ENCODE results near the gene ASAP2. TPM values are rescaled to one million over a fixed set of nuclear protein-coding genes. Genes with fewer than 3 reads are reported as not detected.

ASAP2 gene
- total RNA-seq, 1 experiment from 2014 or later: 14.3 TPM

DNA sequence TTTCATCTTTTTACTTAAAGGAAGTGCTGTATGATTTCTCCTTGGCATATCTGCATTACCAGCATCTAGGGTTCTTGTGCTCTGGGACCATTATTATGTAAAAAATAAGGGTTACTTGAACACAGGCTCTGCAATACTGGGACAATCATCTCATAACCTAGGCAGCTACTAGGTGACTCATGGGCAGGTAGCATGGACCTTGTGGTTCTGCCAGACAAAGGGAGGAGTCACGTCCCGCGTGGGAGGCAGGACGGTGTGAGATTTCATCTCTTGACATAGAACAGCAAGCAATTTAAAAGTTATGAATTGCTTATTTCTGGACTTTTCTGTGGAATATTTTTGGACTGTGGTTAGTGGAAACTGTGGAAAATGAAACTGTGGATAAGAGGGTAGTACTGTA, 34.1 kb downstream of the ASAP2 start:
- Mint-ChIP-seq H3K36me3 (no peaks in the 10 kb centered on the region), H3K9me3 (no peaks in the 10 kb centered on the region), H3K4me1 (peaks cover 17% of the 10 kb centered on the region), H3K4me3 (no peak overlapping the region), H3K27ac (no peak overlapping the region), H3K27me3 (ENCODE audit: low read depth) (no peaks in the 10 kb centered on the region)
- POLR2A ChIA-PET: no interaction called here
- DNase-seq (ENCODE audit: low spot score) (no peak), ATAC-seq (no peak)
- CTCF ChIA-PET: no interaction called here
- no peak for TF ChIP-seq ZBTB21 (CRISPR knock-in tag; IDR thresholded peaks at IDR 0.05; ENCODE audit: borderline replicate concordance)
- TF ChIP-seq, protein P1, sequence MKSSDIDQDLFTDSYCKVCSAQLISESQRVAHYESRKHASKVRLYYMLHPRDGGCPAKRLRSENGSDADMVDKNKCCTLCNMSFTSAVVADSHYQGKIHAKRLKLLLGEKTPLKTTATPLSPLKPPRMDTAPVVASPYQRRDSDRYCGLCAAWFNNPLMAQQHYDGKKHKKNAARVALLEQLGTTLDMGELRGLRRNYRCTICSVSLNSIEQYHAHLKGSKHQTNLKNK (CRISPR knock-in tag; IDR thresholded peaks at IDR 0.05): no peak
- TF ChIP-seq CREB1 (CRISPR knock-in tag; IDR thresholded peaks at IDR 0.05): no peak
- TF ChIP-seq NR2C2 (CRISPR knock-in tag; IDR thresholded peaks at IDR 0.05): no peak
- TF ChIP-seq GTF2I (CRISPR knock-in tag; conservative IDR thresholded peaks at IDR 0.05): no peak
- no peak for TF ChIP-seq OVOL2 (CRISPR knock-in tag; IDR thresholded peaks at IDR 0.05; ENCODE audit: borderline replicate concordance)
- TF ChIP-seq TP53 (CRISPR knock-in tag; IDR thresholded peaks at IDR 0.05): no peak
- no peak for TF ChIP-seq SMAD3 (CRISPR knock-in tag; IDR thresholded peaks at IDR 0.05; ENCODE audit: borderline replicate concordance)
- TF ChIP-seq FOXP1 (CRISPR knock-in tag; IDR thresholded peaks at IDR 0.05; ENCODE audit: borderline replicate concordance): no peak
- TF ChIP-seq SOX15 (CRISPR knock-in tag; IDR thresholded peaks at IDR 0.05): no peak
- TF ChIP-seq PRRX2 (CRISPR knock-in tag; IDR thresholded peaks at IDR 0.05): no peak
- TF ChIP-seq, protein P2, sequence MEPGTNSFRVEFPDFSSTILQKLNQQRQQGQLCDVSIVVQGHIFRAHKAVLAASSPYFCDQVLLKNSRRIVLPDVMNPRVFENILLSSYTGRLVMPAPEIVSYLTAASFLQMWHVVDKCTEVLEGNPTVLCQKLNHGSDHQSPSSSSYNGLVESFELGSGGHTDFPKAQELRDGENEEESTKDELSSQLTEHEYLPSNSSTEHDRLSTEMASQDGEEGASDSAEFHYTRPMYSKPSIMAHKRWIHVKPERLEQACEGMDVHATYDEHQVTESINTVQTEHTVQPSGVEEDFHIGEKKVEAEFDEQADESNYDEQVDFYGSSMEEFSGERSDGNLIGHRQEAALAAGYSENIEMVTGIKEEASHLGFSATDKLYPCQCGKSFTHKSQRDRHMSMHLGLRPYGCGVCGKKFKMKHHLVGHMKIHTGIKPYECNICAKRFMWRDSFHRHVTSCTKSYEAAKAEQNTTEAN (CRISPR knock-in tag; IDR thresholded peaks at IDR 0.05): no peak
- TF ChIP-seq ZNF232 (CRISPR knock-in tag; IDR thresholded peaks at IDR 0.05): no peak
- TF ChIP-seq, protein P3, sequence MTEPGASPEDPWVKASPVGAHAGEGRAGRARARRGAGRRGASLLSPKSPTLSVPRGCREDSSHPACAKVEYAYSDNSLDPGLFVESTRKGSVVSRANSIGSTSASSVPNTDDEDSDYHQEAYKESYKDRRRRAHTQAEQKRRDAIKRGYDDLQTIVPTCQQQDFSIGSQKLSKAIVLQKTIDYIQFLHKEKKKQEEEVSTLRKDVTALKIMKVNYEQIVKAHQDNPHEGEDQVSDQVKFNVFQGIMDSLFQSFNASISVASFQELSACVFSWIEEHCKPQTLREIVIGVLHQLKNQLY (CRISPR knock-in tag; IDR thresholded peaks at IDR 0.05): no peak
- no peak for TF ChIP-seq NR1H2 (CRISPR knock-in tag; IDR thresholded peaks at IDR 0.05)

DNA sequence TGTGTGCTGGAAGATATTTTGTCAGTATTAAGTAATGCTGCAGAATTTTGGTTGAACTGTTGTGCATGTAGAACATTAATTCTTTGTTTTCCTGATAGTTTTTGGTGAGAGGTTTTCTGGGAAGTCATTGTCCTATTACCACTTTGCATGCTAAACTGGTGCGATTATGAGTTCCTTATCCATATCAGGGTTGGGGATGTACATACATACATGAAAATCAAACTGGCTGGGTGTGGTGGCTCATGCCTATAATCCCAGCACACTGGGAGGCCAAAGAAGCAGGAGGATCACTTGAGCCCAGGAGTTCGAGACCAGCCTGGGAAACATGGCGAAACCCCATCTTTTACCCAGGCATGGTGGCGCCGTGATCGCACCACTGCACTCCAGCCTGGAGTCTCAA, 34.6 kb downstream of the ASAP2 start:
- CTCF ChIA-PET: no interaction called here
- POLR2A ChIA-PET: no interaction called here
- ATAC-seq: no peak
- DNase-seq (ENCODE audit: low spot score): no peak
- H3K27ac Mint-ChIP-seq: no peak overlapping the region
- H3K27me3 Mint-ChIP-seq (ENCODE audit: low read depth): no peaks in the 10 kb centered on the region
- H3K4me1 Mint-ChIP-seq: peaks cover 20% of the 10 kb centered on the region
- no peak for TF ChIP-seq ATF1 (CRISPR knock-in tag; IDR thresholded peaks at IDR 0.05)
- no peak for TF ChIP-seq TEAD4 (CRISPR knock-in tag; IDR thresholded peaks at IDR 0.05)
- no peak for TF ChIP-seq NFYB (CRISPR knock-in tag; conservative IDR thresholded peaks at IDR 0.05; ENCODE audit: low read depth)
- TF ChIP-seq, protein P4, sequence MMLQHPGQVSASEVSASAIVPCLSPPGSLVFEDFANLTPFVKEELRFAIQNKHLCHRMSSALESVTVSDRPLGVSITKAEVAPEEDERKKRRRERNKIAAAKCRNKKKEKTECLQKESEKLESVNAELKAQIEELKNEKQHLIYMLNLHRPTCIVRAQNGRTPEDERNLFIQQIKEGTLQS (CRISPR knock-in tag; conservative IDR thresholded peaks at IDR 0.05): no peak
- TF ChIP-seq CREM (CRISPR knock-in tag; IDR thresholded peaks at IDR 0.05): no peak
- TF ChIP-seq, protein P5, sequence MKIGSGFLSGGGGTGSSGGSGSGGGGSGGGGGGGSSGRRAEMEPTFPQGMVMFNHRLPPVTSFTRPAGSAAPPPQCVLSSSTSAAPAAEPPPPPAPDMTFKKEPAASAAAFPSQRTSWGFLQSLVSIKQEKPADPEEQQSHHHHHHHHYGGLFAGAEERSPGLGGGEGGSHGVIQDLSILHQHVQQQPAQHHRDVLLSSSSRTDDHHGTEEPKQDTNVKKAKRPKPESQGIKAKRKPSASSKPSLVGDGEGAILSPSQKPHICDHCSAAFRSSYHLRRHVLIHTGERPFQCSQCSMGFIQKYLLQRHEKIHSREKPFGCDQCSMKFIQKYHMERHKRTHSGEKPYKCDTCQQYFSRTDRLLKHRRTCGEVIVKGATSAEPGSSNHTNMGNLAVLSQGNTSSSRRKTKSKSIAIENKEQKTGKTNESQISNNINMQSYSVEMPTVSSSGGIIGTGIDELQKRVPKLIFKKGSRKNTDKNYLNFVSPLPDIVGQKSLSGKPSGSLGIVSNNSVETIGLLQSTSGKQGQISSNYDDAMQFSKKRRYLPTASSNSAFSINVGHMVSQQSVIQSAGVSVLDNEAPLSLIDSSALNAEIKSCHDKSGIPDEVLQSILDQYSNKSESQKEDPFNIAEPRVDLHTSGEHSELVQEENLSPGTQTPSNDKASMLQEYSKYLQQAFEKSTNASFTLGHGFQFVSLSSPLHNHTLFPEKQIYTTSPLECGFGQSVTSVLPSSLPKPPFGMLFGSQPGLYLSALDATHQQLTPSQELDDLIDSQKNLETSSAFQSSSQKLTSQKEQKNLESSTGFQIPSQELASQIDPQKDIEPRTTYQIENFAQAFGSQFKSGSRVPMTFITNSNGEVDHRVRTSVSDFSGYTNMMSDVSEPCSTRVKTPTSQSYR (CRISPR knock-in tag; IDR thresholded peaks at IDR 0.05): no peak
- TF ChIP-seq, protein P6, sequence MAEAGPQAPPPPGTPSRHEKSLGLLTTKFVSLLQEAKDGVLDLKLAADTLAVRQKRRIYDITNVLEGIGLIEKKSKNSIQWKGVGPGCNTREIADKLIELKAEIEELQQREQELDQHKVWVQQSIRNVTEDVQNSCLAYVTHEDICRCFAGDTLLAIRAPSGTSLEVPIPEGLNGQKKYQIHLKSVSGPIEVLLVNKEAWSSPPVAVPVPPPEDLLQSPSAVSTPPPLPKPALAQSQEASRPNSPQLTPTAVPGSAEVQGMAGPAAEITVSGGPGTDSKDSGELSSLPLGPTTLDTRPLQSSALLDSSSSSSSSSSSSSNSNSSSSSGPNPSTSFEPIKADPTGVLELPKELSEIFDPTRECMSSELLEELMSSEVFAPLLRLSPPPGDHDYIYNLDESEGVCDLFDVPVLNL (CRISPR knock-in tag; IDR thresholded peaks at IDR 0.05; ENCODE audit: borderline replicate concordance, low read depth): no peak
- no peak for TF ChIP-seq HMGA2 (CRISPR knock-in tag; IDR thresholded peaks at IDR 0.05)
- TF ChIP-seq, protein P7, sequence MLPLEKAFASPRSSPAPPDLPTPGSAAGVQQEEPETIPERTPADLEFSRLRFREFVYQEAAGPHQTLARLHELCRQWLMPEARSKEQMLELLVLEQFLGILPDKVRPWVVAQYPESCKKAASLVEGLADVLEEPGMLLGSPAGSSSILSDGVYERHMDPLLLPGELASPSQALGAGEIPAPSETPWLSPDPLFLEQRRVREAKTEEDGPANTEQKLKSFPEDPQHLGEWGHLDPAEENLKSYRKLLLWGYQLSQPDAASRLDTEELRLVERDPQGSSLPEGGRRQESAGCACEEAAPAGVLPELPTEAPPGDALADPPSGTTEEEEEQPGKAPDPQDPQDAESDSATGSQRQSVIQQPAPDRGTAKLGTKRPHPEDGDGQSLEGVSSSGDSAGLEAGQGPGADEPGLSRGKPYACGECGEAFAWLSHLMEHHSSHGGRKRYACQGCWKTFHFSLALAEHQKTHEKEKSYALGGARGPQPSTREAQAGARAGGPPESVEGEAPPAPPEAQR (CRISPR knock-in tag; IDR thresholded peaks at IDR 0.05): no peak
- no peak for TF ChIP-seq ETV6 (CRISPR knock-in tag; IDR thresholded peaks at IDR 0.05)
- TF ChIP-seq CBFB (CRISPR knock-in tag; IDR thresholded peaks at IDR 0.05; ENCODE audit: low read depth): no peak
- no peak for TF ChIP-seq MYBL2 (CRISPR knock-in tag; IDR thresholded peaks at IDR 0.05)
- no peak overlapping the region for H3K4me3 Mint-ChIP-seq
- no peaks in the 10 kb centered on the region for H3K9me3 Mint-ChIP-seq
- no peaks in the 10 kb centered on the region for H3K36me3 Mint-ChIP-seq

Measured in WTC11 (cell line).